Measurements from ENCODE around the gene FOXJ2.
"Not testable (repeated sequence)": the region's sequence is repeated elsewhere in the genome, so short reads cannot be mapped to it uniquely, and the experiment has no call there.

FOXJ2 gene

GRCh38 chr12:8014836-8015235 lies 17.7 kb upstream of the FOXJ2 start:
- no peak for ATAC-seq
- Mint-ChIP-seq H3K27me3 (peaks cover 17% of the 10 kb centered on the region), H3K9me3 (no peaks in the 10 kb centered on the region), H3K27ac (no peak overlapping the region), H3K36me3 (ENCODE audit: low read depth) (no peaks in the 10 kb centered on the region), H3K4me3 (no peak overlapping the region), H3K4me1 (peaks cover 2% of the 10 kb centered on the region)
- DNase-seq: no peak

- ATAC-seq, H3K9me3 Mint-ChIP-seq: not testable (repeated sequence)
- H3K4me3 Mint-ChIP-seq: peak overlapping the region; percentile 38
Observed at GRCh38 chr12:8018213-8018612, 14.3 kb upstream of the FOXJ2 start.

GRCh38 chr12:8018666-8019581 lies 13.6 kb upstream of the FOXJ2 start:
- ATAC-seq (peak; percentile 74), DNase-seq (peak; percentile 46)
- Mint-ChIP-seq H3K4me1 (peaks cover 2% of the 10 kb centered on the region), H3K36me3 (ENCODE audit: low read depth) (no peaks in the 10 kb centered on the region), H3K27me3 (peaks cover 17% of the 10 kb centered on the region), H3K4me3 (peak overlapping the region; percentile 38), H3K27ac (no peak overlapping the region), H3K9me3 (no peaks in the 10 kb centered on the region)

More at GRCh38 chr12:8018213-8018612, 14.3 kb upstream of the FOXJ2 start:
- not testable (repeated sequence) for H3K4me1 Mint-ChIP-seq; H3K36me3 Mint-ChIP-seq (ENCODE audit: low read depth); DNase-seq; H3K27ac Mint-ChIP-seq
- H3K27me3 Mint-ChIP-seq: peaks cover 17% of the 10 kb centered on the region

GRCh38 chr12:8026291-8026900 lies 6.1 kb upstream of the FOXJ2 start:
- DNase-seq: peak; percentile 93
- peak; percentile 98 for ATAC-seq
- Mint-ChIP-seq H3K27ac (peak overlapping the region; percentile 100), H3K36me3 (ENCODE audit: low read depth) (no peaks in the 10 kb centered on the region), H3K27me3 (no peaks in the 10 kb centered on the region), H3K9me3 (no peaks in the 10 kb centered on the region), H3K4me3 (peak overlapping the region; percentile 91), H3K4me1 (peaks cover 22% of the 10 kb centered on the region)

- H3K4me3 Mint-ChIP-seq: peak overlapping the region; percentile 69
- DNase-seq (no peak), ATAC-seq (no peak)
- H3K36me3 Mint-ChIP-seq (ENCODE audit: low read depth): no peaks in the 10 kb centered on the region
- H3K27me3 Mint-ChIP-seq: no peaks in the 10 kb centered on the region
- H3K27ac Mint-ChIP-seq: peak overlapping the region; percentile 86
- H3K4me1 Mint-ChIP-seq: peaks cover 26% of the 10 kb centered on the region
- no peaks in the 10 kb centered on the region for H3K9me3 Mint-ChIP-seq
Observed at GRCh38 chr12:8027856-8028255, 4.7 kb upstream of the FOXJ2 start.

GRCh38 chr12:8028267-8028666 lies 4.2 kb upstream of the FOXJ2 start:
- H3K4me3 Mint-ChIP-seq: no peak overlapping the region
- H3K27ac Mint-ChIP-seq: no peak overlapping the region
- H3K36me3 Mint-ChIP-seq (ENCODE audit: low read depth): no peaks in the 10 kb centered on the region
- DNase-seq (no peak), ATAC-seq (no peak)
- H3K9me3 Mint-ChIP-seq: no peaks in the 10 kb centered on the region
- no peaks in the 10 kb centered on the region for H3K27me3 Mint-ChIP-seq
- H3K4me1 Mint-ChIP-seq: peaks cover 28% of the 10 kb centered on the region

- no peak for DNase-seq
- no peak for ATAC-seq
- no peak overlapping the region for H3K27ac Mint-ChIP-seq
- no peaks in the 10 kb centered on the region for H3K27me3 Mint-ChIP-seq
- peaks cover 46% of the 10 kb centered on the region for H3K4me1 Mint-ChIP-seq
- no peaks in the 10 kb centered on the region for H3K9me3 Mint-ChIP-seq
- no peaks in the 10 kb centered on the region for H3K36me3 Mint-ChIP-seq (ENCODE audit: low read depth)
- H3K4me3 Mint-ChIP-seq: no peak overlapping the region
Observed at GRCh38 chr12:8030189-8030588, 2.3 kb upstream of the FOXJ2 start.

GRCh38 chr12:8031017-8031416 lies 1.5 kb upstream of the FOXJ2 start:
- Mint-ChIP-seq H3K4me3 (peak overlapping the region; percentile 84), H3K4me1 (peaks cover 52% of the 10 kb centered on the region)
- ATAC-seq; H3K36me3 Mint-ChIP-seq (ENCODE audit: low read depth); H3K27ac Mint-ChIP-seq; H3K27me3 Mint-ChIP-seq; H3K9me3 Mint-ChIP-seq; DNase-seq: not testable (repeated sequence)

- ATAC-seq: no peak
- Mint-ChIP-seq H3K9me3 (no peaks in the 10 kb centered on the region), H3K27me3 (no peaks in the 10 kb centered on the region), H3K27ac (peak overlapping the region; percentile 85), H3K4me3 (peak overlapping the region; percentile 84), H3K36me3 (ENCODE audit: low read depth) (peaks cover 5% of the 10 kb centered on the region), H3K4me1 (peaks cover 52% of the 10 kb centered on the region)
- DNase-seq: no peak
Observed at GRCh38 chr12:8031872-8032241, 659 bp upstream of the FOXJ2 start.

GRCh38 chr12:8033153-8034044 lies 883 bp downstream of the FOXJ2 start:
- peak; percentile 29 for ATAC-seq
- DNase-seq: peak; percentile 61
- Mint-ChIP-seq H3K4me3 (peak overlapping the region; percentile 89), H3K4me1 (peaks cover 58% of the 10 kb centered on the region), H3K27ac (peak overlapping the region; percentile 76), H3K27me3 (no peaks in the 10 kb centered on the region), H3K36me3 (ENCODE audit: low read depth) (peaks cover 5% of the 10 kb centered on the region), H3K9me3 (no peaks in the 10 kb centered on the region)

- ATAC-seq: no peak
- H3K27ac Mint-ChIP-seq: peak overlapping the region; percentile 7
- peaks cover 67% of the 10 kb centered on the region for H3K4me1 Mint-ChIP-seq
- peaks cover 5% of the 10 kb centered on the region for H3K36me3 Mint-ChIP-seq (ENCODE audit: low read depth)
- peak overlapping the region; percentile 89 for H3K4me3 Mint-ChIP-seq
- H3K9me3 Mint-ChIP-seq: no peaks in the 10 kb centered on the region
- H3K27me3 Mint-ChIP-seq: no peaks in the 10 kb centered on the region
- no peak for DNase-seq
Observed at GRCh38 chr12:8034802-8035201, 2.3 kb downstream of the FOXJ2 start.

- no peak overlapping the region for H3K4me3 Mint-ChIP-seq
- DNase-seq: no peak
- H3K27ac Mint-ChIP-seq: no peak overlapping the region
- peaks cover 10% of the 10 kb centered on the region for H3K36me3 Mint-ChIP-seq (ENCODE audit: low read depth)
- ATAC-seq: no peak
- no peaks in the 10 kb centered on the region for H3K27me3 Mint-ChIP-seq
- no peaks in the 10 kb centered on the region for H3K9me3 Mint-ChIP-seq
- H3K4me1 Mint-ChIP-seq: peaks cover 67% of the 10 kb centered on the region
Observed at GRCh38 chr12:8035440-8036010, 3.0 kb downstream of the FOXJ2 start.

- peak overlapping the region; percentile 15 for H3K4me3 Mint-ChIP-seq
Observed at GRCh38 chr12:8036346-8036745, 3.8 kb downstream of the FOXJ2 start.

GRCh38 chr12:8037046-8037663 lies 4.6 kb downstream of the FOXJ2 start:
- Mint-ChIP-seq H3K36me3 (ENCODE audit: low read depth) (peaks cover 17% of the 10 kb centered on the region), H3K4me1 (peaks cover 61% of the 10 kb centered on the region), H3K27ac (no peak overlapping the region), H3K9me3 (no peaks in the 10 kb centered on the region), H3K4me3 (peak overlapping the region; percentile 0), H3K27me3 (no peaks in the 10 kb centered on the region)
- no peak for DNase-seq
- ATAC-seq: no peak

More at GRCh38 chr12:8036346-8036745, 3.8 kb downstream of the FOXJ2 start:
- no peaks in the 10 kb centered on the region for H3K27me3 Mint-ChIP-seq
- no peaks in the 10 kb centered on the region for H3K9me3 Mint-ChIP-seq
- H3K36me3 Mint-ChIP-seq (ENCODE audit: low read depth): peaks cover 14% of the 10 kb centered on the region
- peaks cover 66% of the 10 kb centered on the region for H3K4me1 Mint-ChIP-seq
- ATAC-seq (no peak), DNase-seq (no peak)
- no peak overlapping the region for H3K27ac Mint-ChIP-seq
